ENCODE results near the gene GMPPB. TPM values are rescaled to one million over a fixed set of nuclear protein-coding genes. Genes with fewer than 3 reads are reported as not detected.
A peak's percentile ranks its signal among the peaks of the same experiment; 100 is the strongest.
"Not testable (repeated sequence)": the region's sequence is repeated elsewhere in the genome, so short reads cannot be mapped to it uniquely, and the experiment has no call there.

The GMPPB gene
- total RNA-seq, 2 experiments from 2014 or later, result 25.6 to 27.4 TPM

GRCh38 chr3:49684453-49684852 lies 39.3 kb downstream of the GMPPB start:
- H3K27ac Mint-ChIP-seq; H3K36me3 Mint-ChIP-seq (ENCODE audit: low read depth); H3K4me3 Mint-ChIP-seq; intact Hi-C loops (cut with micrococcal nuclease); DNase-seq; H3K9me3 Mint-ChIP-seq; CTCF ChIA-PET; H3K27me3 Mint-ChIP-seq (ENCODE audit: low read depth): not testable (repeated sequence)
- H3K4me1 Mint-ChIP-seq (ENCODE audit: low read depth), result peaks cover 15% of the 10 kb centered on the region

DNA sequence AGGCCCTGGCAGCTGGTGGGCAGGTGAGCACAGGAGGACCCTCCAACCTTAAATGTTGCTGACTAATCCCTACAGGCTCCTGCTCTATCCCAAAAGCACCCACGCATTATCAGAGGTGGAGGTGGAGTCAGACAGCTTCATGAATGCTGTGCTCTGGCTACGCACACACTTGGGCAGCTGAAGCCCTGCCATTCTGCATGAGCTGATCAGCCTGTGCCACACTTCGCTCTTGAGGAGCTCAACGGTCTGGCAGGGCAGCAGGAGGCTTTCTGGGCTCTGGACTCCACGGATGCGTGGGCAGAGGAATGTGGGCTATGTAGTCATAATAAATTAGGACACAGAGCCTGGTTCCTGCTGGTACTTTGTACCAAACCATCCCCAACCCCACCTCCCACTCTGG lies 40.6 kb downstream of the GMPPB start:
- H3K4me3 Mint-ChIP-seq, result no peak overlapping the region
- CTCF ChIA-PET, result no interaction called here
- no peak overlapping the region for H3K27ac Mint-ChIP-seq
- H3K36me3 Mint-ChIP-seq (ENCODE audit: low read depth), result peaks cover 10% of the 10 kb centered on the region
- intact Hi-C loops (cut with micrococcal nuclease), result no loop called here
- H3K9me3 Mint-ChIP-seq, result no peaks in the 10 kb centered on the region
- peaks cover 4% of the 10 kb centered on the region for H3K27me3 Mint-ChIP-seq (ENCODE audit: low read depth)
- peaks cover 9% of the 10 kb centered on the region for H3K4me1 Mint-ChIP-seq (ENCODE audit: low read depth)
- no peak for DNase-seq

GRCh38 chr3:49681543-49681942 lies 42.2 kb downstream of the GMPPB start:
- Mint-ChIP-seq H3K9me3 (no peaks in the 10 kb centered on the region), H3K27me3 (ENCODE audit: low read depth) (peaks cover 2% of the 10 kb centered on the region), H3K36me3 (ENCODE audit: low read depth) (peaks cover 15% of the 10 kb centered on the region), H3K4me3 (no peak overlapping the region), H3K27ac (no peak overlapping the region), H3K4me1 (ENCODE audit: low read depth) (peaks cover 10% of the 10 kb centered on the region)
- CTCF ChIA-PET, result no interaction called here
- intact Hi-C loops (cut with micrococcal nuclease), result no loop called here
- no peak for DNase-seq

- H3K27me3 Mint-ChIP-seq (ENCODE audit: low read depth), result peaks cover 2% of the 10 kb centered on the region
These were observed 42.6 kb downstream of the GMPPB start for GRCh38 chr3:49681232-49681522.

DNA sequence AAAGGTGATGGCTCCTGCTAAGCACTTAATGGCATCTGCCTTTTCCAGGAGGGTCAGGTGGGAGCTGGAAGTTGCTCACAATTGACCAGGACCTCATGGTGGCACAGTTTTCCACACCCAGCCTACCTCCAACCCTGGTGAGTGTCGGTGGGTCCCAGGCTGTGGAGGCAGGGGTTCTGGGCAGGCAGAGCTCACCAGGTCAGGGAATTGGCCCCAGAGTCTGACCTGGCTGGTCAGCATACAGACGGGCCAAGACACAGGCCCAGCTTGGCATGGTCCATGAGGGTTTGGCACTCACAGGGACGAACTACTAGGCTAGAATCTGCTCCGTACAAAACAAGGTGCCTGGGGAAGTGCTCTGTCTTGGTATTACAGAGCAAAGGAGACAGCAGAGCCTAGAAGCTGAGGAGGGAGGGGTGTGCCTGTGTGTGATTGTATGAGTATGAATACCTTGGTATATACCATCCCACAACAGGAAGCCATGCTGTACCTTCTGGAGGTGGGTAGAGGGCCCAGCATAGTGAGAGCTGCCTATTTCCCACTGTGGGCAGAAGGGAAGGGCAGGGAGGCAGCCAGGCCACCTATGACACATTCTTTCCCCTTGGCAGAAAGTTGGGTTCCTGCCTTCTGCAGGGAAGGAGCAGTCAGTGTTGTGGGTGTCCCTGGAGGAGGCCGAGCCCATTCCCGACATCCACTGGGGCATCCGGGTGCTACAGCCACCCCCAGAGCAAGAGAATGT lies 43.1 kb downstream of the GMPPB start:
- CTCF ChIA-PET, result interaction anchor here (1.1 kb wide), 1 partner anchor 20 kb away, joined by 3 read pairs; no protein-coding TSS in a partner anchor
- Mint-ChIP-seq H3K9me3 (no peaks in the 10 kb centered on the region), H3K27ac (no peak overlapping the region), H3K4me3 (no peak overlapping the region), H3K27me3 (ENCODE audit: low read depth) (peaks cover 2% of the 10 kb centered on the region), H3K4me1 (ENCODE audit: low read depth) (peaks cover 17% of the 10 kb centered on the region), H3K36me3 (ENCODE audit: low read depth) (peaks cover 20% of the 10 kb centered on the region)
- intact Hi-C loops (cut with micrococcal nuclease), result no loop called here
- DNase-seq, result no peak

More at GRCh38 chr3:49681232-49681522, 42.6 kb downstream of the GMPPB start:
- CTCF ChIA-PET, result no interaction called here
- intact Hi-C loops (cut with micrococcal nuclease), result no loop called here
- Mint-ChIP-seq H3K4me3 (no peak overlapping the region), H3K36me3 (ENCODE audit: low read depth) (peaks cover 17% of the 10 kb centered on the region), H3K9me3 (no peaks in the 10 kb centered on the region), H3K27ac (no peak overlapping the region), H3K4me1 (ENCODE audit: low read depth) (peaks cover 12% of the 10 kb centered on the region)
- DNase-seq, result no peak

DNA sequence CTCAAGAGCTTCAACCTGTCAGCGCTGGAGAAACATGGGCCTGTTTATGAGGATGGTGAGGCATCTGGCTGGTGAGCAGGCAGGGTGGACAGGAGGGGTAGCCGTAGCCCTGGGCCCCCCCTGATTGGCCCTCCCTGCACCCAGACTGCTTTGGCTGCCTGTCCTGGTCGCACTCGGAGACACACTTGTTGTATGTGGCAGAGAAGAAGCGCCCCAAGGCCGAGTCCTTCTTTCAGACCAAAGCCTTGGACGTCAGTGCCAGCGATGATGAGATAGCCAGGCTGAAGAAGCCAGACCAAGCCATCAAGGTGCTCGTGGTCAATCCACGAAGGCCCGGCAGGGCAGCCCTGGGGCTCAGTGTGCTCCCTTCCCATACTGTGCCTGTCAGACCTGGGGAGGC lies 47.8 kb downstream of the GMPPB start:
- Mint-ChIP-seq H3K27ac (no peak overlapping the region), H3K9me3 (no peaks in the 10 kb centered on the region), H3K4me1 (ENCODE audit: low read depth) (peaks cover 39% of the 10 kb centered on the region), H3K27me3 (ENCODE audit: low read depth) (no peaks in the 10 kb centered on the region), H3K4me3 (peak overlapping the region; percentile 39), H3K36me3 (ENCODE audit: low read depth) (peaks cover 19% of the 10 kb centered on the region)
- CTCF ChIA-PET, result interaction anchor here (1.3 kb wide), 1 partner anchor 136 kb away, joined by 5 read pairs; no protein-coding TSS in a partner anchor
- intact Hi-C loops (cut with micrococcal nuclease), result loop anchor here (2.0 to 10.0 kb wide), 2 partner anchors 49 to 381 kb away; no protein-coding TSS in a partner anchor
- DNase-seq, result no peak

GRCh38 chr3:49674497-49674983 lies 49.2 kb downstream of the GMPPB start:
- Mint-ChIP-seq H3K27ac (peak overlapping the region; percentile 36), H3K4me3 (peak overlapping the region; percentile 94), H3K36me3 (ENCODE audit: low read depth) (peaks cover 14% of the 10 kb centered on the region), H3K9me3 (no peaks in the 10 kb centered on the region), H3K4me1 (ENCODE audit: low read depth) (peaks cover 36% of the 10 kb centered on the region), H3K27me3 (ENCODE audit: low read depth) (no peaks in the 10 kb centered on the region)
- CTCF ChIA-PET, result interaction anchor here (1.3 kb wide), 1 partner anchor 135 kb away, joined by 5 read pairs; no protein-coding TSS in a partner anchor
- peak; percentile 21 for DNase-seq
- intact Hi-C loops (cut with micrococcal nuclease), result loop anchor here (1.0 to 10.0 kb wide), 10 partner anchors 15 to 652 kb away; partner anchors contain the start of genes DAG1, IP6K1, MST1 and NDUFAF3

DNA sequence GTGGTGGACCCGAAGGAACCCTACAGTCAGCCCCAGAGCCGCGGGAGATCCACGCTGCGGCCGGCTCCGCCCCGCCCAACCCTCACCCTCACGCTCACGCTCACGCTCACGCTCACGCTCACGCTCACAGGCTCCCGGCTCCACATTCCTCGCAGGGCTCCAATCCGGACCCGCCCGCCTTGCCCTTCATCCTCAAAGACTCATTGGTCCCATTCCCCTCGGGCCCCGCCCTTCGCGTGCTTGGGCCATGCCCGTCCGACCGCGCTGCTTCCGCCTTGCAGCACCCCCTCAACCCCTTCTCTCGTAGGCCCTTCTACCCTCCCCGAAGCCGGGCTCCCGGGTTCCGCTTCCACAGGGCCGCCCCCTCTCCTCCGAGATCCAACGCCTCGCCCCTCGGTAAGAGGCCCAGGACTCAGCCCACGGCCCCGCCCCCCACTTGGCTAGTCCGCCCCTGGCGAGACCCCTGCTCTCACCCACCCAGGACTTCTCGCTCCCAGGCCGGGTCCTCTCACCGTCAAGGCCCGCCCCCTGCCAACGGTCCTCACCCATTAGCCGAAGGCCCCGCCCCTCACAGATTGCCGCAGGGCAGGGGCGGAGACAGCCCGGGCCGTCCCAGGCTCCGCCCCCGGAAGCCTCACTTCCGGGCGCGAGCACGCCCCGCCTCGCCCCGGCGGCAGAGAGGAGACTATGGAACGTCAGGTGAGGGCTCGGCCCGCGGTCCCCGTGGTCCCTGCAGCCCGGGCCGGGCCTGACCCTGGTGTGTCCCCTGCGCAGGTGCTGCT lies 49.8 kb downstream of the GMPPB start, which contains the start of gene APEH:
Gene APEH (plus strand): TSS at position 637 of the 782 bp plus-strand sequence. CDS start 51 bp downstream, at position 688.
- Mint-ChIP-seq H3K4me3 (peak within 1 kb of the TSS; percentile 94), H3K27me3 (ENCODE audit: low read depth) (no peaks in the 10 kb centered on the region), H3K27ac (peak within 1 kb of the TSS; percentile 96), H3K4me1 (ENCODE audit: low read depth) (peaks cover 36% of the 10 kb centered on the region), H3K9me3 (no peaks in the 10 kb centered on the region), H3K36me3 (ENCODE audit: low read depth) (peaks cover 14% of the 10 kb centered on the region)
- CTCF ChIA-PET, result interaction anchor here (0.7 to 5.4 kb wide), 4 partner anchors 88 to 439 kb away, joined by 3 to 171 read pairs (median 4); partner anchors contain the start of gene BSN
- peak; percentile 99 for DNase-seq
- intact Hi-C loops (cut with micrococcal nuclease), result loop anchor here (1.0 to 10.0 kb wide), 10 partner anchors 15 to 652 kb away; partner anchors contain the start of genes DAG1, IP6K1, MST1 and NDUFAF3

DNA sequence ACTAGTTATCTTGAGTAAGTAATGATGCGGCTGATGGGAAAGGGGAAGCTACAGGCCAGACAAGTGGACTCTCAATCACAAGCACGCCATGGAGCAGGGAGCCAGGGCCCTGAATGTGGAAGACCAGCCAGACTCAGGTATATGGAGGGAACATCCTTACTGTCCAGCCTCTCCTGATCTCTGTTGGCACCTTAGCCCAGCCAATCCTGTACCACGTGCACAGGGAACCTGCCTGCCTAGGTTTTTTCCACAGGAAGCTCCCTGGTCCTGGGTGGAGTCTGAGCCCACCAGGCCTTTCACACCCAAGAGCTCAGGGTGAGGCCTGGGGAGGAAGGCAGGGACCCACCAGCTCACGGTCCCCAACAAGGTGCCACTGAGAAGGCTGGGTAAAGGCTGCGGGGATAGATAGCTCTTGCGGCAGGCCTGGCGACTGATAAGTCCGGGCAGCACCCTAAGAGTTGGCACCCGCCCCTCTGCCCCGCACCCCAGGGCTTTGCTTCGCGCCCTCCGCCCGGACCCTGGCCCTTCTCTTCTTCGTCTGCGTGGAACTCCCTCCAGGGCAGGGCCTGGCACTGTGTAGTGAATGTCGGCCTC lies 50.5 kb downstream of the GMPPB start:
- CTCF ChIA-PET, result interaction anchor here (0.7 to 5.4 kb wide), 4 partner anchors 87 to 440 kb away, joined by 3 to 171 read pairs (median 4); partner anchors contain the start of gene BSN
- no peaks in the 10 kb centered on the region for H3K9me3 Mint-ChIP-seq
- peak; percentile 40 for DNase-seq
- peaks cover 13% of the 10 kb centered on the region for H3K36me3 Mint-ChIP-seq (ENCODE audit: low read depth)
- H3K27ac Mint-ChIP-seq, result peak overlapping the region; percentile 96
- H3K27me3 Mint-ChIP-seq (ENCODE audit: low read depth), result no peaks in the 10 kb centered on the region
- peak overlapping the region; percentile 94 for H3K4me3 Mint-ChIP-seq
- H3K4me1 Mint-ChIP-seq (ENCODE audit: low read depth), result peaks cover 36% of the 10 kb centered on the region
- intact Hi-C loops (cut with micrococcal nuclease), result loop anchor here (5.0 to 10.0 kb wide), 5 partner anchors 221 to 651 kb away; partner anchors contain the start of genes NDUFAF3, QRICH1 and USP4

DNA sequence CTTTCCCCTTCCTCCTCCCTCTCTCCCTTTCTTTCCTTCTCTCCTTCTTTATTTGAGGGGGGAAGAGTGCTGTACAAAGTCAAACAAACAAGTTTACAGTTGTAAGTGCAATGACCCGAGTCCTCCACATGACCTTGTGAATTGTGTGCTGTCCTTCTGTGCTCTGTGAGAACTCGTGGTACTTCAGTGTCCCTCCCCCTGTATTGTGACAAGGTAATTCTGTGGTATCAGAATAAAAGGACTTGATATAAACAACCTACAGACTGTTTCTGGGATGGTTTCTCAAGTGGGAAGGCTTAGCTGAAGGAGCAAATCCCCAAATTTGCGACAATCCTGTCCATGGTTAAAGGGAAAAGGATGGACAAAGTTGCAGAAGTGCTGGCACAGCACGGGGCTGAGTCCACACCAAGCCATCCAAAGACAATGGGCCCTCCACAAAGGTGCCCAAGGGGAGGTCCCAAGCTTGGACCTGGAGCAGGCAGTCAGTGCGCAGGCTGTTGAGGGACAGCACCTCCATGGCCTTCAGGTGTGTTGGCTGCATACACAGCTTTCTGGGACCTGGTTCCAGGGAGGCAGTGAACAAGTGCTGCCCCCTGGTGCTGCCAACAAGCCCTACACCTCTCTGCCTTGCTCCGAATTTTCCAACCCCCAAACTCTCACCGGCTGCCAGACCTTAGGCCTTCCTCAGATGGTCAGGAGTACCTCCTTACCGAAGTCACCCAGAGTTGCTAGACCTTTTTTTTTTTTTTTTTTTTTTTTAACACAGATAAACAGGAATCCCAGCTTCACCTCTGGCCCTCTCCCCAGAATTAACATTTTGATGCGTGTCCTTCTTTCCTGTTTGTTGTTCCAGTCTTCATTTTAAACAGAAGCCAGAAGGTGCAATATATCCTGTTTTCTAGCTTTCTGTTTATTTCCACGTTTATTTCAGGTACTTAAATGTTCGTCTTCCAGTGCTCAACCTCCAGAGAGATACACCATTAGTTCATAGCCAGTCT lies 52.2 kb downstream of the GMPPB start:
- Mint-ChIP-seq H3K27ac (peak overlapping the region; percentile 39), H3K27me3 (ENCODE audit: low read depth) (no peaks in the 10 kb centered on the region), H3K9me3 (no peaks in the 10 kb centered on the region), H3K36me3 (ENCODE audit: low read depth) (peaks cover 9% of the 10 kb centered on the region), H3K4me3 (peak overlapping the region; percentile 64), H3K4me1 (ENCODE audit: low read depth) (peaks cover 29% of the 10 kb centered on the region)
- DNase-seq, result peak; percentile 84
- CTCF ChIA-PET, result interaction anchor here (0.6 to 5.4 kb wide), 17 partner anchors 12 to 823 kb away, joined by 3 to 171 read pairs (median 4); partner anchors contain the start of gene BSN
- intact Hi-C loops (cut with micrococcal nuclease), result loop anchor here (1.0 to 10.0 kb wide), 8 partner anchors 69 to 649 kb away; partner anchors contain the start of genes NDUFAF3, QRICH1 and USP4

- CTCF ChIA-PET, result interaction anchor here (0.6 to 5.4 kb wide), 12 partner anchors 11 to 171 kb away, joined by 3 to 171 read pairs (median 4); partner anchors contain the start of gene BSN
- H3K27ac Mint-ChIP-seq, result no peak overlapping the region
- peaks cover 25% of the 10 kb centered on the region for H3K4me1 Mint-ChIP-seq (ENCODE audit: low read depth)
- DNase-seq, result no peak
- peaks cover 5% of the 10 kb centered on the region for H3K36me3 Mint-ChIP-seq (ENCODE audit: low read depth)
- no peaks in the 10 kb centered on the region for H3K27me3 Mint-ChIP-seq (ENCODE audit: low read depth)
- H3K9me3 Mint-ChIP-seq, result no peaks in the 10 kb centered on the region
- intact Hi-C loops (cut with micrococcal nuclease), result loop anchor here (1.0 to 10.0 kb wide), 8 partner anchors 68 to 649 kb away; partner anchors contain the start of genes NDUFAF3, QRICH1 and USP4
- no peak overlapping the region for H3K4me3 Mint-ChIP-seq
These were observed 52.8 kb downstream of the GMPPB start for GRCh38 chr3:49670940-49671290.
